ENCODE measurements around the gene PRSS33. TPM values are rescaled to one million over a fixed set of nuclear protein-coding genes. Genes with fewer than 3 reads are reported as not detected.

PRSS33 gene
- total RNA-seq, 1 donor from 2014 or later, result not detected

DNA sequence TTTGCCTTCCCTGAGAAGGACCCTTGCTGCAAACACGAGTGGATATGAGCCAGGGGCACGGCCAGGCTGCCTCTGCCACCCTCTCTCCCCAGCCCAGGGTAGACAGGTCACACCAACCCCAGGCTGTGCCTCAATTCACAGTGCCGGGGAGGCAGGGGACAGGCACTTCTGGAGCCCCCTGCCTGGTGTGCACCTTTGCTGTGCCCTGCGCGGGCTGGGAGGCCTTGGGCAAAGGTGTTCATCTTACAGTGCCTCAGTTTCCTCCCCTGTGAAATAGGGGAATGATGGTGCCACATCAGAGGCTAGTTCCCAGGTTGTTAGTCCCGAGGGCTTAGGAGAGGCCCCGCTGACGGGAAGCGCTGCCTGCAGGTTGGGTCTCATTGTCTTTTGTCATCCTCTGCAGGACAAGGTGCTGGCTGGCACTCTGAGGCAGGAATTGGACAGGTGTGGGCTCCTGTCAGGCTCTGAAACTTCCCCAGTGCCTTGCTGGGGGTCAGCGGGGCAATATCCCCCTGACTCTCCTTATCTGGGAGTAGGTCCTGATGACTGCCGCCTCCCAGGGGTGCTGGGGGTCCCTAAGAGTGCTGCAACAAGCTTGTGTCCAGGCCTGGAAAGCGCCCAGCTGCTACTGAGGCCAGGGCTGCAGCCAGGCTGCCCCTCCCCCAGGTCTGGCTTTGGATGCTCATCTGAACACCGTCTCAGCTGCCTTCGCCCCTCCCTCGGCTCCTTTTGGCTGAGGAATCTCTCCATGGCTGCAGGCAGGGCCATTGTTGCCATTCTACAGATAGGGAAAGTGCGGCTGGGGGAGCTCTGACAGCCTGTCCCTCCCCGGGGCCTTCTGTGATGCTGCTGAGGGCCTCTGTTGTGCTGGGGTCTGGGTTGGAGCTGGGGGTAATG lies 32.8 kb upstream of the PRSS33 start:
- Histone ChIP-seq H3K27me3 (ENCODE audit: control insufficient read depth, insufficient read depth, low read length) (peaks cover 5% of the 10 kb centered on the region), H3K36me3 (ENCODE audit: control insufficient read depth, insufficient read depth, low read length) (no peaks in the 10 kb centered on the region)

DNA sequence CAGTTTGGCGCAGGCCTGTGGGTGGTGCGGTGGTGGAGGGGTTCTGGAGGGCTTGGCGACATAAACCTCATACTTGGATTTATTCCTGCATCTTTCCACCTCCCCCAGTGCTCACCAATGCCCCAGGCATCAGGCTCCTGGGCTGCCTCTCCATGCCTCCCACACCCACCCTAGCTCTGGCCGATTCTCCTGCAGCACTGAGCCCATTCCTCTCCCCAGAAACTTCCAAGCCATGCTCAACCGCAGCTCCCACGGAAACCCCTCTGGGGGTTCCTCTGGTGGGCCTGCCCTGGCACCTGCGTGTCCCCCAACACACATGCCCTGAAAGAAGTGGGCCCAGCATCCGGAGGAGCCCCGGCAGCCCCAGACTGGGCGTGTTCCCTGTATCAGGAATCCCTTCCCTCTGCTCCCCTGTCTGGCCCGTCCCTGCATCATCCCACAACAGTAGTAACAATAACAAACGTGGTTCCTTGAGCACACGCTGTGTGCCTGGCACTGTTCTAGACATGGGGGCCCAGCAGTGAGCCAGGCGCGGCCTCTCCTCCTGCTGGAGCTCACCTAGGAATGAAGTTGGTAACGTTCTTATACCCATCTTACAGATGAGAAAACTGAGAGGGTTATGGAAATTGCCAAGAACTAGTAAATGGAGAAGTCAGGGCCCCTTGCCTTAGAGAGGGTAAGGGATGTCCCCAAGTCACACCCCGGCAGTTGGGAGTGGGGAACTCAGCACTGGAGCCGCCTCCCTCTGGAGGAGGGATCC lies 32.0 kb upstream of the PRSS33 start:
- TF ChIP-seq, protein P1, sequence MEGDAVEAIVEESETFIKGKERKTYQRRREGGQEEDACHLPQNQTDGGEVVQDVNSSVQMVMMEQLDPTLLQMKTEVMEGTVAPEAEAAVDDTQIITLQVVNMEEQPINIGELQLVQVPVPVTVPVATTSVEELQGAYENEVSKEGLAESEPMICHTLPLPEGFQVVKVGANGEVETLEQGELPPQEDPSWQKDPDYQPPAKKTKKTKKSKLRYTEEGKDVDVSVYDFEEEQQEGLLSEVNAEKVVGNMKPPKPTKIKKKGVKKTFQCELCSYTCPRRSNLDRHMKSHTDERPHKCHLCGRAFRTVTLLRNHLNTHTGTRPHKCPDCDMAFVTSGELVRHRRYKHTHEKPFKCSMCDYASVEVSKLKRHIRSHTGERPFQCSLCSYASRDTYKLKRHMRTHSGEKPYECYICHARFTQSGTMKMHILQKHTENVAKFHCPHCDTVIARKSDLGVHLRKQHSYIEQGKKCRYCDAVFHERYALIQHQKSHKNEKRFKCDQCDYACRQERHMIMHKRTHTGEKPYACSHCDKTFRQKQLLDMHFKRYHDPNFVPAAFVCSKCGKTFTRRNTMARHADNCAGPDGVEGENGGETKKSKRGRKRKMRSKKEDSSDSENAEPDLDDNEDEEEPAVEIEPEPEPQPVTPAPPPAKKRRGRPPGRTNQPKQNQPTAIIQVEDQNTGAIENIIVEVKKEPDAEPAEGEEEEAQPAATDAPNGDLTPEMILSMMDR (IDR thresholded peaks at IDR 0.05; ENCODE audit: insufficient read depth, low read length, severe bottlenecking), result no peak
- no peak for FAIRE-seq
- Histone ChIP-seq H3K27me3 (ENCODE audit: control insufficient read depth, insufficient read depth, low read length) (peaks cover 7% of the 10 kb centered on the region), H3K36me3 (ENCODE audit: control insufficient read depth, insufficient read depth, low read length) (no peaks in the 10 kb centered on the region), H3K4me3 (ENCODE audit: low read depth, low read length) (no peak overlapping the region)
- no peak for DNase-seq (ENCODE audit: low read depth)

More for the DNA sequence above, 32.8 kb upstream of the PRSS33 start:
- TF ChIP-seq, protein P1 (IDR thresholded peaks at IDR 0.05; ENCODE audit: insufficient read depth, low read length, severe bottlenecking), result no peak
- no peak for FAIRE-seq
- no peak for DNase-seq (ENCODE audit: low read depth)
- H3K4me3 ChIP-seq (ENCODE audit: low read depth, low read length), result no peak overlapping the region

DNA sequence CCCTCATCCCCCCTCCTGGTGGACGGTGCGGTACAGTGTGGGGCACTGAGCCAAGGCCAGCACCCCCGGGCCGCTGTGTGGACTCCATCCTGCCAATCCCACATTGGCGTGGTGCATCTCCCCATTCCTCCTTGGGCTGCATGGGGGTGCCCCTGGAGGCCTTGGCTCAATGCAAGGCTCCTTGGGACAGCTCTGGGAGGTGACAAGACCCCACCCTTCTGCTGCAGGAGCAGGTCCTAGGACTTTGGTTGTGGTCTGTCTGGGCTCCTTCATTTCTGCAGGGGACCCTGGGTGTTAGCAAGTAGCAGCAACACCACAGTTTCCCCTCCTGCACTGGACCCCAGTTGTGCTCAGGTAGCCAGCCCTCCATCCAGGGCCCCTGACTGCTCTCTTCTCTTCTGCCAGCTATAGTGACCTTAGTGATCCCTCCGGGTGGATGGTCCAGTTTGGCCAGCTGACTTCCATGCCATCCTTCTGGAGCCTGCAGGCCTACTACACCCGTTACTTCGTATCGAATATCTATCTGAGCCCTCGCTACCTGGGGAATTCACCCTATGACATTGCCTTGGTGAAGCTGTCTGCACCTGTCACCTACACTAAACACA lies 31.0 kb upstream of the PRSS33 start:
- H3K36me3 ChIP-seq (ENCODE audit: control insufficient read depth, insufficient read depth, low read length), result no peaks in the 10 kb centered on the region
- FAIRE-seq (no peak), DNase-seq (ENCODE audit: low read depth) (no peak)
- no peak overlapping the region for H3K4me3 ChIP-seq (ENCODE audit: low read depth, low read length)
- TF ChIP-seq, protein P1 (IDR thresholded peaks at IDR 0.05; ENCODE audit: insufficient read depth, low read length, severe bottlenecking), result no peak
- peaks cover 9% of the 10 kb centered on the region for H3K27me3 ChIP-seq (ENCODE audit: control insufficient read depth, insufficient read depth, low read length)

DNA sequence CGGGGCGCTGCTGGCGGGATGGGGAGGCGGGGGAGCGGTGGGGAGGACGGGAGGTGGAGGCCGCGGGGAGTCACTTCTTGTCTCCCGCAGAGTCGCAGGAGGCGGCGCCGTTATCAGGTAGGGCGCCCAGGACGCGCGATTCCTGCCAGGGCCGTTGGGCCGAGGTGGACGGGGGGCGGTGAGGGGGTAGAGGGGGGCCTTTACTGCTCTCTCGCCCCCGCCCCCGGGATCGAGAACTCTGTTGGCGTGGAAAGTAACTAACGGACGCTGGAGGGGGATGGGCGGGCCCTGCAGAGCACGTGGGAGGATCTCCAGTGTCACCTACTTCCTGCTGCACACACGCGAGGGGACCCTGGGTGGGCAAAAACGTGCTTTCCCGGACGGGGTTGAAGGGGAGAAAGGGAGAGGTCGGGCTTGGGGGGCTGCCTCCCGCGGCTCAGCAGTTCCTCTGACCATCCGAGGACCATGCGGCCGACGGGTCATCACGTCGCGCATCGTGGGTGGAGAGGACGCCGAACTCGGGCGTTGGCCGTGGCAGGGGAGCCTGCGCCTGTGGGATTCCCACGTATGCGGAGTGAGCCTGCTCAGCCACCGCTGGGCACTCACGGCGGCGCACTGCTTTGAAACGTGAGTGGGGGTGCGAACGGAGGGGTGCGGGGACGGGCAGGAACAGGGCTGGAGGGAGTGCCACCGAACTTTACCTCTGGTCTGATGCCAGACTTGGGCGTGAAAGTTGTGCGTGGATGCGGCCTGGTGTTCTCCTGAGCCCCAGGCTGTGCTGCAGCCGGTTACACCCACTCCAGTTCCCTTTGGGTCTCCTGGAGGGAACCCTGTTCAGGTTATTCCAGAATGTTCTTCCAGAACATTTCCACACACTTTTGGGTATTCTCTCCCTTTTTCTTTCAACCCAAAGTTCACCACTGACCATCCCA lies 30.2 kb upstream of the PRSS33 start:
- peaks cover 9% of the 10 kb centered on the region for H3K27me3 ChIP-seq (ENCODE audit: control insufficient read depth, insufficient read depth, low read length)
- TF ChIP-seq, protein P1 (IDR thresholded peaks at IDR 0.05; ENCODE audit: insufficient read depth, low read length, severe bottlenecking), result no peak
- H3K36me3 ChIP-seq (ENCODE audit: control insufficient read depth, insufficient read depth, low read length), result no peaks in the 10 kb centered on the region
- DNase-seq (ENCODE audit: low read depth) (no peak), FAIRE-seq (no peak)
- no peak overlapping the region for H3K4me3 ChIP-seq (ENCODE audit: low read depth, low read length)

DNA sequence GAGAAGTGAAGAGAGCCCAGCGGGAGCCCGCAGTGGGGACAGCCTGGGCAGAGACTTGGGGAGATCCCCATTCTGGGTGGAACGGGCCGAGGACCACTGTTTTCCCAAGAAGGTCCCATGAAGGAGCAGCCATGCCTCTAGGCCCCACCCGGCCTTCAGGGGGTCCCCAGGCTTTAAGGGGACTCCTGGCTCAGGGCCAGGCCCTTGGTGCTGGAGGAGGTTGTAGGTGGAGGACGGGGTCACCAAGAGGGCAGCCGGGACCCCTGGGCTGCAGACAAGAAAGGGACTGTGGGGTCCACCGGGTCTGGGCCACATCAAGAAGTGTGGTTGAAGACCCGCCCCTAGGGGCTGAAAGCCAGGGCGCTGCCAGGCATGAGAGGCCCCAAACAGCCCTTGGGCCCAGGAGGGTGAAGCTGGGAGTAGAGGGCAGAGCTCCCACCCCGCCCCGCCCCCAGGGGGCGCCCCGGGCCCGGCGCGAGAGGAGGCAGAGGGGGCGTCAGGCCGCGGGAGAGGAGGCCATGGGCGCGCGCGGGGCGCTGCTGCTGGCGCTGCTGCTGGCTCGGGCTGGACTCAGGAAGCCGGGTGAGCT lies 29.5 kb upstream of the PRSS33 start, which contains the start of gene PRSS21:
Gene PRSS21 (plus strand): TSS at position 487 of the 589 bp plus-strand sequence. CDS start 32 bp downstream, at position 519.
- Histone ChIP-seq H3K36me3 (ENCODE audit: control insufficient read depth, insufficient read depth, low read length) (no peaks in the 10 kb centered on the region), H3K27me3 (ENCODE audit: control insufficient read depth, insufficient read depth, low read length) (peaks cover 9% of the 10 kb centered on the region), H3K4me3 (ENCODE audit: low read depth, low read length) (no peak within 1 kb of the TSS)
- FAIRE-seq, result no peak
- no peak for DNase-seq (ENCODE audit: low read depth)
- TF ChIP-seq, protein P1 (IDR thresholded peaks at IDR 0.05; ENCODE audit: insufficient read depth, low read length, severe bottlenecking), result peak; percentile 7
